Tibial nerve (tissue), 4 donors: ENCODE results near the gene EPN1. TPM values are rescaled to one million over a fixed set of nuclear protein-coding genes. Genes with fewer than 3 reads are reported as not detected.

Experiments used
- DNase-seq, 2 donors: peaks; one replicate each; pipeline ENCODE4 v3.0.0-alpha.2; 2019; ENCODE audit warnings: low spot score in 2 of 2
- H3K27ac ChIP-seq, 4 donors: fragments of 200-600 bp; sonication (generic) in 3 of 4; one replicate each; pipeline ENCODE4 v1.5.1; 2017 to 2019; ENCODE audit warnings: mild to moderate bottlenecking in 1 of 4
- H3K27me3 ChIP-seq, 2 donors: fragments of 200-600 bp; sonication (generic) in 1 of 2; one replicate each; pipeline versions ENCODE4 v1.5.1 to v1.6.0; 2017 to 2019
- H3K36me3 ChIP-seq, 3 donors: fragments of 200-600 bp; sonication (generic); one replicate each; pipeline ENCODE4 v1.5.1; 2018 to 2019
- H3K4me1 ChIP-seq, 4 donors: fragments of 200-600 bp; sonication (generic) in 3 of 4; one replicate each; pipeline ENCODE4 v1.5.1; 2017 to 2019
- H3K4me3 ChIP-seq, 4 donors: fragments of 200-600 bp; sonication (generic) in 3 of 4; one replicate each; pipeline ENCODE4 v1.5.1; 2017 to 2019; ENCODE audit warnings: mild to moderate bottlenecking in 1 of 4, moderate library complexity in 1 of 4
- H3K9me3 ChIP-seq, 4 donors: fragments of 200-600 bp; sonication (generic) in 3 of 4; one replicate each; pipeline ENCODE4 v1.5.1; 2017 to 2019
- EP300 ChIP-seq, 2 donors: sonication (generic); formaldehyde crosslinking; IDR thresholded peaks; one replicate each; pipeline ENCODE4 v1.6.1; 2017; ENCODE audit warnings: antibody characterized with exemption in 2 of 2, mild to moderate bottlenecking in 1 of 2
- POLR2A ChIP-seq, 2 donors: fragments of 450-650 bp; IDR thresholded peaks; one replicate each; pipeline ENCODE4 v1.6.1; 2017; ENCODE audit warnings: antibody characterized with exemption in 2 of 2, mild to moderate bottlenecking in 2 of 2, moderate library complexity in 2 of 2
- WGBS, 2 donors: methylation state at CpG; one replicate each; pipeline ENCODE4 v1.1.5; 2018; 5-methylcytosine and 5-hydroxymethylcytosine counted together
- total RNA-seq, 4 donors: library from RNA; depleted of rRNA; stranded (reverse); fragments of >200 nt; gene quantifications; one replicate each; pipeline ENCODE4 v1.1.0, GENCODE V29; 2016
- TF ChIP-seq, protein P1 (sequence below), 5 experiments: fragments of 200-600 bp in 3 of 5; fragments of 450-650 bp in 2 of 5; sonication (generic) in 3 of 5; IDR thresholded peaks; one replicate each; pipeline ENCODE4 v1.5.1; 2016 to 2019; ENCODE audit warnings: antibody characterized with exemption in 5 of 5, mild to moderate bottlenecking in 3 of 5, moderate library complexity in 2 of 5

The EPN1 gene
- total RNA-seq, 4 donors from 2014 or later = 92.0 to 164 (median 118) TPM

DNA sequence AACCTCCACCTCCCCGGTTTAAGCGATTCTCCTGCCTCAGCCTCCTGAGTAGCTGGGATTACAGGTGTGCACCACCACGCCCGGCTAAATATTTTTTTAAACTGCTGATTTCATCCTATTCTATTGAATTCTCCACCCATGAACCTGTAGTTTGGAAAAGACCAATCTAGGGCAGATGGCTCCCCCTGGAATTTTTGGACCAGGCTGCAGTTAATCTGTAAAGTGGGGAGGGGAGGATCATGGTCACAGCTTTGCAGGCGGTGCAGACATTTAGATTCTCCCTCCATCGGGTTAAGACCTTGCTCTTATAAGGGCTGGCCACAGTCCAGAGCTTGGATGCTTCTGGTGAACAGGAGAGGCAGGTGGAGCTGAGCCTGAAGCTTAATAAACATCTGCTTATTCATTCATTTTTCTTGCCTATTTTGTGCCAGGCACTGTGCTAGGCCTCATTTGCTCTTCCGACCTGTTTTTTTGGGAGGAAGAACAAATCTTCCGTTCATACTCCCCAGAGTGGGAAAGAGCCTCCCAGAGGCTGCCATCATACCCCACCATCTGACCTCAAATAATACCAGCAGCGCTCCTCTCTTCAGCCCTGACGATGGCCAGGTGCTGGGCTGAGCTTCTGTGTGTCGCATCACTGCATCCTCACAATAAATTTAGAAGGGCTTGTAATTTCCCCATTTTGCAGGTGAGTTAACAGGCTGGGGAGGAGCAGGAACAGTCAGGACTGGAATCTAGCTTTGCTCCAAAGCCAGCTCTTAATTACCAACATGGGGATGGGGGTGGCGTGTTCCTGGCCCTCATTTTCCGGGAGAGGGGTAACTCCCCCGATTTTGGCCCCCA is 27.9 kb upstream of the EPN1 start:
- Histone ChIP-seq H3K4me1 (peaks cover 0 to 66% (median 33%) of the 10 kb centered on the region in 4 donors), H3K36me3 (peaks cover 0 to 34% (median 0%) of the 10 kb centered on the region in 3 donors), H3K9me3 (no peaks in the 10 kb centered on the region), H3K27ac (peak overlapping the region; percentile 80 to 93 (median 88)), H3K4me3 (peak overlapping the region; percentile 63 to 92 (median 68)), H3K27me3 (no peaks in the 10 kb centered on the region)
- WGBS, 2 donors = 37 to 40% methylated on average over 14 of the region's 14 CpGs
- no peak for DNase-seq
- no peak for TF ChIP-seq POLR2A (IDR thresholded peaks at IDR 0.05)
- TF ChIP-seq, protein P1, sequence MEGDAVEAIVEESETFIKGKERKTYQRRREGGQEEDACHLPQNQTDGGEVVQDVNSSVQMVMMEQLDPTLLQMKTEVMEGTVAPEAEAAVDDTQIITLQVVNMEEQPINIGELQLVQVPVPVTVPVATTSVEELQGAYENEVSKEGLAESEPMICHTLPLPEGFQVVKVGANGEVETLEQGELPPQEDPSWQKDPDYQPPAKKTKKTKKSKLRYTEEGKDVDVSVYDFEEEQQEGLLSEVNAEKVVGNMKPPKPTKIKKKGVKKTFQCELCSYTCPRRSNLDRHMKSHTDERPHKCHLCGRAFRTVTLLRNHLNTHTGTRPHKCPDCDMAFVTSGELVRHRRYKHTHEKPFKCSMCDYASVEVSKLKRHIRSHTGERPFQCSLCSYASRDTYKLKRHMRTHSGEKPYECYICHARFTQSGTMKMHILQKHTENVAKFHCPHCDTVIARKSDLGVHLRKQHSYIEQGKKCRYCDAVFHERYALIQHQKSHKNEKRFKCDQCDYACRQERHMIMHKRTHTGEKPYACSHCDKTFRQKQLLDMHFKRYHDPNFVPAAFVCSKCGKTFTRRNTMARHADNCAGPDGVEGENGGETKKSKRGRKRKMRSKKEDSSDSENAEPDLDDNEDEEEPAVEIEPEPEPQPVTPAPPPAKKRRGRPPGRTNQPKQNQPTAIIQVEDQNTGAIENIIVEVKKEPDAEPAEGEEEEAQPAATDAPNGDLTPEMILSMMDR (IDR thresholded peaks at IDR 0.05) = no peak
- no peak for TF ChIP-seq EP300 (IDR thresholded peaks at IDR 0.05)

DNA sequence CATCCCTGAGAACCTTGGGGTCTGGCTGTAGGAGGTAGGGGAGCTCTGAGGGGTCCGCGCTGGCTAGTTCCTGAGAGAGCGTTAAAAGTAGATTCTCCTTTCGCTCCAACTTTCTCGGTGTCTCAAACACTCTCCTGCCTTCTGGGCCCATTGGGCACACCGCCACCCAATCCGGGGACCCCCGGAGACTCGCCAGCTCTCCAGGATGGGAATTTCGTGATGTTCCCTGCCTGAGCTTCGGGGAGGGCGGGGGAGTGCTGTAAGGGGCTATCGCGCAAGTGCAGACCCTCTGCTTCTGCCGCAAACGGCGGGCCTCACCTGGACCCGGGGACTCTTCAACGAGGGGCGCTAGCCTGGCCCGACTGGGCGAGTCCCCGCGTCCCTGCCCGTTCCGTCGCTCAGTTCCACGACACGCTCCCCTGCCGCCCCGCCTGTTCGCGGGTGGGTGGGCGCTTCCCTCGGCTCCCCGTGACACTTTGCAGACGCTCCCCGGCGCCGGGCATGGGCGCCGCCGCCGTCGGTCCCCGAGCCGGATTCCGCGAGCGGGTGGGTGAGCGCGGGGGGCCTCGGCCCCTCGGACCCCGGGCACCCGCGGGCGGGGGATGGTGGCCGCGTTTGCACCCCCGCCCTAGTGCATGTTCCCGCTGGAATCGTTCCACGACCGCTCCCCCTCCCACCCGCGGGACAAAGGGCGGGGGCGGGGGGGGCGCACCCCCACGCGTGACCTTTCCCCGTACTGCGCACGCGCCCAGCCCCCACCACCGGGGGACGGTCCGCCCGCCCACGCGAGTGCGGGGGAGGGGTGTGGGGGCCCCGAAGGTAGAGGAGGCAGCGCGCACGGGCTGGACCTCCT is 27.1 kb upstream of the EPN1 start, which contains the start of gene CCDC106:
Gene CCDC106, plus strand, starts transcription at position 481 of the 853 bp plus-strand sequence. CDS start 835 bp downstream, outside the sequence.
- DNase-seq = peak in 1 of 2 donors; percentile 63
- 2% methylated on average over 13 to 31 of the region's 87 CpGs for WGBS, 2 donors
- peaks cover 0 to 65% (median 26%) of the 10 kb centered on the region in 4 donors for H3K4me1 ChIP-seq

DNA sequence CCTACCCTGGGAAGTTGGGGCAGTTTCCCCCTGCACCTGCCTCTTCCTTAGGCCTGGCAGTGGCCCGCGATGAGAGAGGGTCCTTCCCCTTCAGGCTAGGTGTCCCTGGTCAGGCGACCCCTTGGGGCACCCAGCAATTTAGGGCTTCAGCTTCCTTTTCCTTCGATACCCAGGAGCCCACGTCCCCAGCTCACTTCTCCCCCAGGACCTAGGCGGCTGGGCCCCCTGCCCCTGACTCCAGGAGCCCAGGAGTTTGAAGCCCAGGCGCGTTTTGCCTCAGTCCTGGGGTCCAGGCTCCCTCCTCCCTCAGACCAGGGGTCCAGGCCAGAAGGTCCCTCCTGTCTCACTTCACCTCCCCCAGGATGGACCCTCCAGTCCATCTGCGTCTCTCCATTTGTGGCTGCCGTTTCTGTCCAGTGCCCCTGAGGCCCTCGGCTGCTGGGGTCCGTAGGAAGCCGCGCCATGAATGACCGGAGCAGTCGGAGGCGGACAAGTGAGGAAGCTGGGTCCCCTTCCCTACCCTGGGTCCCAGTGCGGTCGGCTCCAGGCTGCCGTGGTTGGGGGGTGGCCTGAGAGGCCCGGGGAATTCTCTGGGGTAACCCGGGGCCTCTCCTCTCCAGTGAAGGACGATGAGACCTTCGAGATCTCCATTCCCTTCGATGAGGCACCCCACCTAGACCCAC is 26.3 kb upstream of the EPN1 start:
- peaks cover 0 to 41% (median 0%) of the 10 kb centered on the region in 3 donors for H3K36me3 ChIP-seq
- peaks cover 0 to 65% (median 27%) of the 10 kb centered on the region in 4 donors for H3K4me1 ChIP-seq
- no peaks in the 10 kb centered on the region for H3K9me3 ChIP-seq
- no peaks in the 10 kb centered on the region for H3K27me3 ChIP-seq
- no peak for TF ChIP-seq POLR2A (IDR thresholded peaks at IDR 0.05)
- TF ChIP-seq, protein P1 (IDR thresholded peaks at IDR 0.05) = no peak
- TF ChIP-seq EP300 (IDR thresholded peaks at IDR 0.05) = no peak
- no peak for DNase-seq
- H3K4me3 ChIP-seq = peak overlapping the region; percentile 63 to 92 (median 68)
- H3K27ac ChIP-seq = peak overlapping the region; percentile 80 to 93 (median 88)
- 14 to 15% methylated on average over 23 to 25 of the region's 25 CpGs for WGBS, 2 donors

More for the DNA sequence above, 27.1 kb upstream of the EPN1 start, which contains the start of gene CCDC106:
- Histone ChIP-seq H3K36me3 (peaks cover 0 to 41% (median 0%) of the 10 kb centered on the region in 3 donors), H3K27ac (peak within 1 kb of the TSS; percentile 80 to 93 (median 88)), H3K27me3 (no peaks in the 10 kb centered on the region), H3K4me3 (peak within 1 kb of the TSS; percentile 63 to 92 (median 68)), H3K9me3 (no peaks in the 10 kb centered on the region)
- TF ChIP-seq EP300 (IDR thresholded peaks at IDR 0.05) (peak; percentile 5 to 41), POLR2A (IDR thresholded peaks at IDR 0.05) (peak in 1 of 2 donors; percentile 21)
- TF ChIP-seq, protein P1 (IDR thresholded peaks at IDR 0.05) = no peak

DNA sequence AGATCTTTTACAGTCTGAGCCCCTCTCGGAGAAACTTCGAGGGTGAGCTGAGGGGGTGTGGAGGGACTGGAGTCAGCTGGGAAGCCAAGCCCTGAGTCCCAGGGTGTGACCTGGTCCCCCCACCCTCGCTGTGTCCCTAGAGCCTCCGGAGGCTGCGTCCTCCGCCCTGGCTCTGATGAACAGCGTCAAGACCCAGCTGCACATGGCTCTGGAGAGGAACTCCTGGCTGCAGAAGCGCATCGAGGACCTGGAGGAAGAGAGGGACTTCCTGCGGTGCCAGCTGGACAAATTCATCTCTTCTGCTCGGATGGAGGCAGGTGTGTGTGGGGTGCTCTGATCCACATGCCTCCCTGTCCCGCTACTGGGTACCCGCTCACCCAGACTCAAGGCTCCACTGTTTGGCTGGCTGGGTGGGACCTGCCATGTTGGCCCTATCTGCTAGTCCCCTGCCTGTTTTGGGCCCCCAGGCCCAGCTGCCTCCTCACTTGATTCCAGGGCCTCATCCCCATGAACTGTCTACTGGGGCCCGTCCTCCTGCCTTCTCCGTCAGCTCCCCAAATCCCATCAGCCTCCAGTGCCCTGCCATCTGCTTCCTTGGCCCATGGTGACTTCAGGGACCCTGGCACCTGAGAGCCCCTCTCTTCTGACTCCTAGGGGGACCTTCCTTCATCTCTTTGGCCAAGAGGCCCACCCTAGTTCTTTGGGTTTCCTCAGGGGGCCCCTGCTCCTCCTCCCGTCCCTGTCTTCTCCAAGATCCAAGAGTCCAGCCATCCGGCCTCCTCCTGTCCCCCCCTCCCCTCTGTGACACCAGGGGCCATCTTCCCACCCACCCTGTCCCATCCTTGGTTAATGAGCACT is 25.5 kb upstream of the EPN1 start:
- no peak for DNase-seq
- H3K27me3 ChIP-seq = no peaks in the 10 kb centered on the region
- H3K4me1 ChIP-seq = peaks cover 0 to 57% (median 20%) of the 10 kb centered on the region in 4 donors
- peaks cover 0 to 41% (median 0%) of the 10 kb centered on the region in 3 donors for H3K36me3 ChIP-seq
- H3K27ac ChIP-seq = peak overlapping the region; percentile 80 to 93 (median 88)
- 73 to 74% methylated on average over 15 to 17 of the region's 17 CpGs for WGBS, 2 donors
- TF ChIP-seq, protein P1 (IDR thresholded peaks at IDR 0.05) = no peak
- no peak for TF ChIP-seq POLR2A (IDR thresholded peaks at IDR 0.05)
- no peak for TF ChIP-seq EP300 (IDR thresholded peaks at IDR 0.05)
- H3K9me3 ChIP-seq = no peaks in the 10 kb centered on the region
- peak overlapping the region in 2 of 4 donors; percentile 63 to 92 for H3K4me3 ChIP-seq
